Type B pancreatic cell (in vitro differentiated cells): Measurements from ENCODE around the gene SPATA13. TPM values are rescaled to one million over a fixed set of nuclear protein-coding genes. Genes with fewer than 3 reads are reported as not detected.

Experiments used
- DNase-seq: peaks from one replicate; pipeline ENCODE4 v3.0.0; 2021; ENCODE audit warnings: mixed read lengths; ENCODE audit not compliant: unreplicated experiment; ENCODE audit errors: extremely low spot score
- H3K27ac Mint-ChIP-seq: 2 replicates; pipeline ENCODE4 v1.8.0; 2021; ENCODE audit warnings: mild to moderate bottlenecking, mixed read lengths
- H3K27me3 Mint-ChIP-seq: 2 replicates; pipeline ENCODE4 v1.8.0; 2021; ENCODE audit warnings: mixed read lengths
- H3K36me3 Mint-ChIP-seq: 2 replicates; pipeline ENCODE4 v1.8.0; 2021; ENCODE audit warnings: mixed read lengths
- H3K4me1 Mint-ChIP-seq: one replicate; pipeline ENCODE4 v1.8.0; 2021; ENCODE audit warnings: mixed read lengths; ENCODE audit not compliant: unreplicated experiment
- H3K4me3 Mint-ChIP-seq: 2 replicates; pipeline ENCODE4 v1.8.0; 2021; ENCODE audit warnings: mild to moderate bottlenecking, mixed read lengths
- H3K9me3 Mint-ChIP-seq: 2 replicates; pipeline ENCODE4 v1.8.0; 2021; ENCODE audit warnings: mixed read lengths
- CTCF ChIP-seq: fragments of 200-600 bp; sonication (generic); conservative IDR thresholded peaks from 2 replicates; pipeline ENCODE4 v1.5.0; 2021; ENCODE audit warnings: antibody characterized with exemption, mild to moderate bottlenecking
- total RNA-seq: library from RNA; stranded (reverse); gene quantifications from 2 replicates; pipeline ENCODE4 v1.2.1, GENCODE V29; 2021; ENCODE audit warnings: low replicate concordance

Gene SPATA13
- total RNA-seq, 1 donor from 2014 or later: 22.0 TPM

- H3K27ac Mint-ChIP-seq: no peak overlapping the region
- H3K9me3 Mint-ChIP-seq: no peaks in the 10 kb centered on the region
- TF ChIP-seq CTCF: no peak
- peaks cover 2% of the 10 kb centered on the region for H3K27me3 Mint-ChIP-seq
- H3K36me3 Mint-ChIP-seq: no peaks in the 10 kb centered on the region
- no peak overlapping the region for H3K4me3 Mint-ChIP-seq
- peaks cover 30% of the 10 kb centered on the region for H3K4me1 Mint-ChIP-seq
- DNase-seq: no peak
Observed at GRCh38 chr13:24142453-24142852, 18.1 kb upstream of the SPATA13 start.

- Mint-ChIP-seq H3K9me3 (peaks cover 4% of the 10 kb centered on the region), H3K27me3 (peaks cover 2% of the 10 kb centered on the region), H3K27ac (no peak overlapping the region), H3K36me3 (no peaks in the 10 kb centered on the region), H3K4me1 (peaks cover 34% of the 10 kb centered on the region), H3K4me3 (no peak overlapping the region)
- TF ChIP-seq CTCF: no peak
- DNase-seq: no peak
Observed at GRCh38 chr13:24142886-24143285, 17.6 kb upstream of the SPATA13 start.

- peak overlapping the region; percentile 58 for H3K4me3 Mint-ChIP-seq
- TF ChIP-seq CTCF: no peak
- H3K4me1 Mint-ChIP-seq: peaks cover 46% of the 10 kb centered on the region
- DNase-seq: no peak
- H3K36me3 Mint-ChIP-seq: peaks cover 4% of the 10 kb centered on the region
- peaks cover 5% of the 10 kb centered on the region for H3K27me3 Mint-ChIP-seq
- H3K9me3 Mint-ChIP-seq: peaks cover 4% of the 10 kb centered on the region
- H3K27ac Mint-ChIP-seq: peak overlapping the region; percentile 86
Observed at GRCh38 chr13:24145240-24145639, 15.3 kb upstream of the SPATA13 start.

GRCh38 chr13:24145674-24146073, 14.8 kb upstream of the SPATA13 start:
- H3K4me3 Mint-ChIP-seq: peak overlapping the region; percentile 58
- TF ChIP-seq CTCF: no peak
- peaks cover 46% of the 10 kb centered on the region for H3K4me1 Mint-ChIP-seq
- peak overlapping the region; percentile 86 for H3K27ac Mint-ChIP-seq
- H3K9me3 Mint-ChIP-seq: peaks cover 4% of the 10 kb centered on the region
- H3K36me3 Mint-ChIP-seq: peaks cover 4% of the 10 kb centered on the region
- H3K27me3 Mint-ChIP-seq: peaks cover 5% of the 10 kb centered on the region
- no peak for DNase-seq

GRCh38 chr13:24146961-24147569, 13.5 kb upstream of the SPATA13 start:
- DNase-seq: no peak
- Mint-ChIP-seq H3K4me1 (peaks cover 38% of the 10 kb centered on the region), H3K4me3 (peak overlapping the region; percentile 46), H3K27ac (peak overlapping the region; percentile 83), H3K27me3 (peaks cover 5% of the 10 kb centered on the region), H3K36me3 (peaks cover 4% of the 10 kb centered on the region), H3K9me3 (peaks cover 4% of the 10 kb centered on the region)
- no peak for TF ChIP-seq CTCF
